HG03196 (cell line): ENCODE measurements around the gene CLPTM1.
"Not testable (repeated sequence)": the region's sequence is repeated elsewhere in the genome, so short reads cannot be mapped to it uniquely, and the experiment has no call there.

Experiments used
- ATAC-seq: cut with Tn5 transposase; IDR thresholded peaks from one replicate; pipeline ENCODE4 v1.9.1; 2021; ENCODE audit not compliant: unreplicated experiment

Gene CLPTM1

GRCh38 chr19:44954649-44955504, at the start of gene CLPTM1:
CLPTM1 (plus strand) TSS chr19:44955380; CDS start chr19:44955396, 16 bp downstream.
- peak; percentile 82 for ATAC-seq

- no peak for ATAC-seq
Measured at GRCh38 chr19:44905437-44906160, 49.6 kb upstream of the CLPTM1 start, which contains the start of gene APOE. APOE (plus strand) TSS chr19:44905796; CDS start chr19:44906625, 829 bp downstream.

GRCh38 chr19:44907613-44908012, 47.6 kb upstream of the CLPTM1 start:
- no peak for ATAC-seq

GRCh38 chr19:44908074-44908835, 46.9 kb upstream of the CLPTM1 start:
- no peak for ATAC-seq

- ATAC-seq = no peak
Measured at GRCh38 chr19:44908836-44909261, 46.3 kb upstream of the CLPTM1 start.

- ATAC-seq = no peak
Measured at GRCh38 chr19:44909775-44910174, 45.4 kb upstream of the CLPTM1 start.

- not testable (repeated sequence) for ATAC-seq
Measured at GRCh38 chr19:44911896-44912295, 43.3 kb upstream of the CLPTM1 start.

GRCh38 chr19:44912854-44913253, 42.3 kb upstream of the CLPTM1 start:
- ATAC-seq = no peak

- not testable (repeated sequence) for ATAC-seq
Measured at GRCh38 chr19:44913512-44914432, 41.4 kb upstream of the CLPTM1 start.

- peak; percentile 77 for ATAC-seq
Measured at GRCh38 chr19:44914433-44915206, 40.6 kb upstream of the CLPTM1 start, which contains the start of gene APOC1. APOC1 (plus strand) TSS chr19:44914608; CDS start chr19:44914892, 284 bp downstream.

GRCh38 chr19:44924243-44924725, 30.9 kb upstream of the CLPTM1 start:
- ATAC-seq = no peak

GRCh38 chr19:44925114-44925891, 29.9 kb upstream of the CLPTM1 start:
- ATAC-seq = no peak

- ATAC-seq = not testable (repeated sequence)
Measured at GRCh38 chr19:44926245-44927077, 28.7 kb upstream of the CLPTM1 start.

- no peak for ATAC-seq
Measured at GRCh38 chr19:44927746-44928145, 27.4 kb upstream of the CLPTM1 start.

- no peak for ATAC-seq
Measured at GRCh38 chr19:44930088-44930487, 25.1 kb upstream of the CLPTM1 start.

GRCh38 chr19:44931541-44931940, 23.6 kb upstream of the CLPTM1 start:
- no peak for ATAC-seq

GRCh38 chr19:44939668-44940067, 15.5 kb upstream of the CLPTM1 start:
- no peak for ATAC-seq
